ENCODE data around the gene MEOX2.

DNA sequence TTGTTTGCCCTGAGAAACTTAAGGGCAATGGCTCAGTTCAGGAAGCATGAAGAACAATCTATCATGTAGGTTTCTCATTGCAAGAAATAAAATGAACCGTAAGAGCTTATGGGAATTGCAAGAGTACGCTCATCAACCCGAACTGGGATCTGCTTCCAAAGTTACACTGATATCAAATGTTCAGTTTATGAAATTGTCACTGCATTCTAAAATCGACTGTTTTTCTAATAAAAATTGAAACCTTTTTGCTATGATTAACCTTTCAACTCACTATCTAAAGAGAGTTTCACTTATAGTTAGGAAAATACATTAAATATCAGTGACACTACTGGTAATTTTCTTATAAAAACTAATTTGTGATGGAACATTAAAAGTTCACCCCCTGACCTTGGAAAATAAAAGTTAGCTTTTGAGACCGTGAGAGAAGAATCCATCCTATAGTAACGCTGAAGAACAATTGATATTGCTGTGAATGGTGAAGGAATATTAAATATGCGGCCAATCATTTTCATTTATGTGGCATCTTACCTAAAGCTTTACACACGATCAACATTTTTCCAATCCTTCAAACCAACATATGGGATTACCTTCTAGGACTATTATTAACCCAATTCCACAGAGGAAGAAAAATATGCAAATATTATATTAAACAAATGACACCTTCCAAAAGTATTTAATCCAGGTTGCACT lies 2.2 kb downstream of the MEOX2 start:
- no peak for TF ChIP-seq CBX2 (IDR thresholded peaks at IDR 0.05; ENCODE audit: borderline replicate concordance, low read depth)
- TF ChIP-seq SMC3 (IDR thresholded peaks at IDR 0.05), result no peak

Data from A549 (cell line).